Stimulated activated CD8-positive, alpha-beta memory T cell treated with anti-CD3 and anti-CD28 coated beads, Interleukin-12 subunit alpha, Interleukin-12 subunit beta, amount 100 ng/mL, for 4 hours (primary cell): ENCODE results near the gene AOPEP.
"Not testable (repeated sequence)": the region's sequence is repeated elsewhere in the genome, so short reads cannot be mapped to it uniquely, and the experiment has no call there.

ENCODE experiments used
- DNase-seq: peaks from one replicate; pipeline ENCODE4 v3.0.0-alpha.2; 2020; ENCODE audit warnings: low read depth

Gene AOPEP

DNA sequence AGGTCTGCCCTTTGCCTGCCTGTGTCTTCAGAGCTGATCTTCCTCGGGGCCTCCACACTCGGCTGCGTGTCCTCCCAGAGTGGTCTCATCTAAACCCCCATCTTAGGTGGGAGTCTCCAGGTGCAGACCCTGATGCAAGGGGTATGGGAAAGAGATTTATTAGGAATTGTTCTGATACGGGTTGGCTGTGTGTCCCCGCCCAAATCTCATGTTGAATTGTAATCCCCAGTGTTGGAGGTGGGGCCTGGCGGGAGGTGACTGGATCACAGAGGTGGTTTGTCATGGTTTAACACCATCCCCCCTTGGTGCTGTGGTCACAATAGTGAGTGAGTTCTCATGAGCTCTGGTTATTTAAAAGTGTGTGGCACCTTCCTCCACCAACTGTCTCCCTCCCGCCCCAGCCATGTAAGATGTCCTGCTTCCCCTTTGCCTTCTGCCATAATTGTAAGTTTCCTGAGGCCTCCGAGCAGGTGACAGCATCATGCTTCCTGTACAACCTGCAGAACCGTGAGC, 208.4 kb downstream of the AOPEP start:
- no peak for DNase-seq

DNA sequence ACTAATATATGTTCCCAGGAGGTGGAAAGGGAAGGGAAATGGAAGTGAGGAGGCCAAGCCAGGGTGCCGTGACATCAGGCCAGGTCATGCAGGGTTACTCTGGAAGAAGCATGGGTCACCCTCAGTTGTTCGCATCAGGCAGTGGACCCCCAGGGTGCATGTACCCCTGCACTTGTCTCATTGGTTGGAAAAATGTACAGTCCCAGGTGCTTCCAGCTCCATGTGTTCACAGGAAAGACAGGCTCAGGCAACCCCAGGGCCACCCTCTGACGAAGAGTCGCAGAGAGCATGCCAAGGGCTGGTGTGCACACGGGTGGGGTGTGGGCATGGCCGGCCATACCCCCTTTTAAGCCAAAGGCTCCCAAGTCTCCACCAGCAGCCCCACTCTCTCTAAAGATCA, 208.9 kb downstream of the AOPEP start:
- DNase-seq = no peak

GRCh38 chr9:94936419-94936818, 209.9 kb downstream of the AOPEP start:
- no peak for DNase-seq

DNA sequence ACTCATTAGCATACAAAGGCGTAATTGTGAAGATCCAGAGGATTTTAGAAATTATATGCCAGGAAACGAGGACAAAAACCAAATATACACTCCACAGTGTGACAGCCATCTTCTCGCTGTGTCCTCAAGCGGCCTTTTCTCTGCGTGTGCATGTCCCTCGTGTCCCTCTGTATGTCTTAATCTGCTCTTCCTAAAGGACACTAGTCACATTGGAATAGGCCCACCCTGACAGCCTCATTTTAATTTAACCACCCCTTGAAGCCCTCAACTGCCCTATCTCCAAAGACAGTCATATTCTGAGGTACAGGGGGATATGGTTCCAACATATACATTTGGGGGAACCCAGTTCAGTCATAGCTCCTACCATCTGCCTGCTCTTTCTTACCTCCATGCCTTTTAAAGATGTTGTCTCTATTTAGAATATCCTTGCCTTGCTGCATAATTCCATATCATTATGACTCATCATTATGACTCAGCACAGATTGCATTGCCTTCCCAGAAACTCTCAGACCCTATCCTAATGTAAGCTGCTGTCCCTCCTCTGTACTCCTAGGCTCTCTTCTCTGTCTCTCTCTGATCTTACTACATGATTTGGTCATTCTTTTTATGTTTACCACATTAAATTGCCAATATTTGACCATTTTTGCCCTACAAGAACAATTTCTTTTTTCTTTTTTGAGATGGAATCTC, 210.9 kb downstream of the AOPEP start:
- DNase-seq = no peak

DNA sequence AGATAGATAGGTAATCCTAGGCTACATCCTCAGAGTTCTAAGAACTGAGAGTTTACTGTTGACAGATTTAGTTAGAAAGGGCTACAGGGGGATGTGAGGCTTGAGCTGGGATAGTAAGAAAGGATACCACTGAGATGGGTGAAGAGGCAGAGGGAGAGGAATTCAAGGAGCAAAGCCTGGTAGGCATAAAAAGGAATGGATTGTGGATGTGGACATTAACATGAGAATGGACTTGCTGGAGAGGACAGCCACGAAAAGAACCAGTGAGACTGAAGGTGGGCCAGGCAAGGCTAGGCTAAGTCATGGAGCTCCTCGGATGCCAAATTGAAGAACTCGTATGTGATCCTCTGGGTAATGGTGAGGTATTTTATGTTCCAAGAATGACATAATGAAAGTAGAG, 211.9 kb downstream of the AOPEP start:
- no peak for DNase-seq

- not testable (repeated sequence) for DNase-seq
Observed at GRCh38 chr9:94940296-94940695, 213.8 kb downstream of the AOPEP start.

DNA sequence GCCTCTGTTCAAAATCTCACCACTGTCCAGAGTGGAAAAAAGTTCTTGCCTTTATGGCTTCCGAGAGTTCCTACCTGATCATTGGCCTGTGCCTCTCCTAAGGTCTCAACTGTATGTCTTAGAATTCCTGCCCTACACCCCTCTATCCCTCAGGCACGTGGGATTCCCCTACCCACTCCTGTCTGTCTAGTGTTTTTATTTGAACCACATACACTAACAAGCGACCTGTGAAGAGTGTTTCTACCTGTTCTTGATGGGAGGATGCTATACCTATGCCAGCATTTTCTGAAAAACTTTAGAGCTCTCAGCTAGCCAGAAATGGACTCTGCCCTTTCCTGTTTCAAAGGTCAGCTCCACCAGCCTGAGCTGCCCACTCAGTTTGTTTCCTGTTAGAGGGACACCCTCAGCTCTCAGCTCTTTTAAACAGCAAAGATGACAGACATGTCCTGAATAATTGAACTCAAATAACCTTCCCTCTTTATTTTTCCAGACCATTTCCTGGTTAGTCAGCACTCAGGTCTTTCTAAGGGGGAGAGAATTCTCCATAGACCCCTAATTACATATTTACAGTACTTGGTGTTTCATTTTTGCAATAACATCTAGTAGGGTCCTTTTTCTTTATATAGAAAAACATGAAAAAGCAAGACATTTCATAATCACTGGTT, 214.8 kb downstream of the AOPEP start:
- no peak for DNase-seq

GRCh38 chr9:94944626-94945025, 218.1 kb downstream of the AOPEP start:
- DNase-seq = no peak

DNA sequence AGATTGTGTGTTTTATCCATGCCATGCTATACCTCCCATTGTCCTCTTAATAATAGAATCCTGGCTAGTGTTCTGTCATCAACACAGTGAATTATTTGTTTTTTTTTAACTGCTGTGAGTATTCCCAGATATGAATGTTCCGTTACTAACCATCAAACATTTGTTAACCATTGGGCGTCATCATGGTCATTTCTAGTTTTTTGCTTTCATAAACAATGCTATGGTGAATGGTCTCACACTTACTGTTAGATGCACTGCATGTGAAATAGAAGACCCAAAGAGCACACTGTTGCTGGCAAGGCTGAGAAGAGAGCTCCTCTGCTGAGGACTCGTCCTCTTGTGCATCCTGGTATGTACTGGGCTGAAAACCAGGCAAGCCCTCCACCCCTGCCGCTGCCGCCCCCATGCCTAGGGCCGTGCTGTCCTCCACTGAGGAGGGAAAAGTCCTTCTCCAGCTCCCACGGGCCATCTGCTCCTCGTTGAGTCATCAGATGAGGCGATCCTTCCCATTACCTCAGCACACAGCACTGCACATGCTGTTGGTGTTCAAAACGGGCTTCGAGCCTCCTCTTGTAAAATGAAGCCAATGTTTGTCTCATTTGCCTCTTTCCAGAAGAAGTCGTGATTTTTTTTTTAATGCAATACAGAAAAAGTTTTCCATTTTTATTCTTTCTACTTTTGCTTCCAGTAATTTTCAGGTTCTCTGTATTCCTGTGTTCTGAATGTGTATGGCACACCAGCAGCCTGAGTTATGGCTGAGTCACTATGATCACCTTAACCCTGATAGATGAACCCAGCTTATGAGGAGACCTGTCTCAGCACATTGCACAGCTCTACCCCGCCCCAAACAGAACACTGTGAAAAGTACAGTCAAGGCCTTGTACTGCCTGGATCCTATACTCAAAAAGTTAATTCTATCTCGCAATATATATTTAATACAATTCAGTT, 219.0 kb downstream of the AOPEP start:
- no peak for DNase-seq

- no peak for DNase-seq
Observed at GRCh38 chr9:94946256-94946655, 219.8 kb downstream of the AOPEP start.

DNA sequence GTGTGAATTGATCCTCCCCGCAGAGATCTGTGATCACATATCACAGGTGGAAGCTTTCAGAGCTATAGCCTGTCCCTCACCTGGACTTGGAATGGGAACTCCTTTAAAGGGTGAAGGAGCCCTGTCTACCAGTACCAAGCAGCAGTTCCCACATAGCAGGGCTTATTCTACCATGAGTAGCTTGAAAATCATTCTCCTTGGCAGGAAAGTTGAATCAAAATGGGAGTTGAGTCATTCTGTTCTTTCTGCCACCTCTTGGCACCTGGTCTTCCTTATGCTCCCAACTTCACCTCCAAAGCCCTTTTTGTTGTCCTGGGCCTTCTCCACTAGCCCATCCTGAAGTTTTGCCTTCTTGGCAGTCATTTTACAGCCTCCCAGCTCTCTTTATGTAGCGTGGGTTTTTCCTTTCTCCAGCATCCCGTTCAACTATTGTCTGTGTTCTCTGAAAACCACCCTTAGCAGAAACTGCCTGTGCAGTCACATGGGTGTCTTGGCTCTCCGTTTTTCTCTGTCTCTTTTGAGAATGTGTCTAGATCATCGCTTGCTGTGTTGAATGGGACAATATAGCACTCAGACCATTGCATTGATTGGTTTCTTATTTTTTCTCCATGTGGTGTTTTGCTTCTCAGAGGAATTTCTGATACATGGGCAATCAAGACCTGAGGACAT, 222.2 kb downstream of the AOPEP start:
- DNase-seq = no peak

DNA sequence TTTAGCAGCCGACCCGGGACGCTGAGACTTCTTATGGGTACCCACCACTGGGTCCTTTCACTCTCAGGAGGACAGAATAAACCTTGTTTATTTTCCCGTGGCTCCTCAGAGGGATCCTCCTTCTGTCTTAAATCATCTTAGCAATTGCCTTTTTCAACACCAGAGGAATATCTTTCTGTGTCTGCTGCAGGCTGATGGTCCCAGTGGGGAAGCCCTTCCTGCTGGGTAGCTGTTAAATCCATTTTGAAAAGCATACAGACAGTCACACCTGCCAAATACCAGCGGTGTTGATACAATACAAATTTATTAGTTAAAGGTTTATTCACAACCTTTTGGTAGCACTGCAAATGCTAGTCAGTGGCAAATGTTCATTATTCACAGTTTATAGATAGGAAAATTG, 222.9 kb downstream of the AOPEP start:
- DNase-seq = no peak

- no peak for DNase-seq
Observed at GRCh38 chr9:94950040-94950578, 223.6 kb downstream of the AOPEP start.

GRCh38 chr9:94950579-94951323, 224.3 kb downstream of the AOPEP start:
- DNase-seq = no peak

GRCh38 chr9:94951324-94952135, 225.0 kb downstream of the AOPEP start:
- DNase-seq = no peak

DNA sequence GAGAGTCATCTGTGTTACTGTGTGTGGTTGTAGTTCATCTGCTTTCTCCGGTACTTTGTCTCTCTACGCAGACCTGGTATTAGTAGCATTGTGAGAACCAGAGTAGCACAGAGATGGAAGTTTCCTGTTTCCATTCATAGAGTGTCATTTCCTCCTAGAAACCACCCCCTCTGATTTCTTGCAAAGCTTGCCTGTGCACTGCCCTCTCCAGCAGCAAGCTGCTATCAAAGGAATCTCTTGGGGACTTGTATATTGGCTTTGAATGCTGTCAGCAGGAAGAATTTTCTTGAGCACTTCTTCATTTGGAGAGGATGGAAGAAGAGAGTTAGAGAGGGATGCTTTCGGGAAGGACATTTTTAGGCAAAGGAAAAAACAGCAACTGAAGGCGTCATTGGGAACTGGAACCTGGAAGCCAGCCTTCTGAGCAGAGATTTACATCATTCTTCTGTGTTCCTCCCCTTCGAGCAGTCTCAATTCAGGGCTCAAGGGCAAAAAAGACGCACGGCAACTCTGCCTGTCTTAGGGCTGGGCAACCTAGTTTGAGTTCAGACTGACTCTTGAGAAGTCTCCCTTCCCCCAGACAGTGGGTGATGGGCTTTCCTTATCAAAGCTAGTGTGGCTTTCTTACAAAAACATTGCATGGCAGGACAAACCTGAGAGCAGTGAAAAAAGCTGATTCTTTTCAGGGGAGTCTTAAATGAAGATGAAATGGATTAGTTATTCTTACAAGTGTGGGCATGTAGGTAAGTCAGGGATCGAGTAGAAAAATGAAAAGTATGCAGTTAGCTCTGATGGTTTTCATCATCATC, 226.3 kb downstream of the AOPEP start:
- no peak for DNase-seq

DNA sequence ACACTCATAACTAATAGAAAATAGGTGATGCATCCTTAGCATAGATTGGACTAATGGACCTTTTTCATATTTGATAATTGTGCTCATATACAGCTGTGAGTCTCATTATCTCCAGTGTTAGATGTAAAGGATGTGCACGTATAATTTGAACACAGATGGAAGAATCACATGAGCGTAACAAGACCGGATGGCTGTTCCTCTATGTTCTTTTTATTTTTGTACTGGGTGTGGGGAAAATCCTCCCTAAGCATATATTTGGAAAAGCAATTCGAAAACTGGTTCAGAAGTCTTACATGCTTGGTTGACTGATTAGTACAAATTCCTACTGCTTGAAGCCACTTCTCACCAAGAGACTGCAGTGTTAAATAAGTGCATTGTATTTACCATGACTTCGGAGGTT, 230.2 kb downstream of the AOPEP start:
- no peak for DNase-seq

DNA sequence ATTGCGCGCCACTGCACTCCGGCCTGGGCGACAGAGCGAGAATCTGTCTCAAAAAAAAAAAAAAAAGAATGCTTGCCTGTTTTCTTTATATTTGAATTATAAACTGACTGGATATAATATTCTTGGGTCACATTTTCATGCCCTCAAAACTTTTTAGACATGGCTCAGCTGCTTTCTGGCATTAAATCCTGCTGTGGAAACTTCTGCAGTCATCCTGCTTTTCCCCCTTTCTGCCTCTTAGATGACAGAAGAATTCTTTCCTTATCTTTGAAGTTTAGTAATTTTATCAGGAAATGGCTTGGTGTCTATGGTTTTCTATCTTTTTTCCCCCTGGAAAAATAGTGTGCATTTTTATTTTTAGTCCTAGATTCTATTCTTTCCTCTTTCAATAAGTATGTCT, 234.5 kb downstream of the AOPEP start:
- DNase-seq = no peak

- no peak for DNase-seq
Observed at GRCh38 chr9:94961870-94962269, 235.4 kb downstream of the AOPEP start.
